SK-N-SH treated with all-trans-retinoic acid at 6 μM for 48 hours (cell line): Measurements from ENCODE around the gene CCDC14.
"Not testable (repeated sequence)": the region's sequence is repeated elsewhere in the genome, so short reads cannot be mapped to it uniquely, and the experiment has no call there.

Source experiments
- ATAC-seq: fragments of 200-7000 bp; cut with Tn5 transposase; 3 replicates; pipeline ENCODE4 v1.9.1; 2020; ENCODE audit warnings: mild to moderate bottlenecking, moderate library complexity
- ARNTL ChIP-seq: fragments of 450-650 bp; formaldehyde crosslinking; IDR thresholded peaks from 2 replicates; pipeline ENCODE4 v1.5.0; 2020; ENCODE audit warnings: low read depth, mild to moderate bottlenecking, moderate library complexity, borderline replicate concordance
- BACH2 ChIP-seq: fragments of 250-450 bp; sonication (Bioruptor Pico); IDR thresholded peaks from 2 replicates; pipeline ENCODE4 v1.9.0; 2021; ENCODE audit warnings: mild to moderate bottlenecking, borderline replicate concordance
- CSDC2 ChIP-seq: fragments of 250-450 bp; sonication (Bioruptor Pico); IDR thresholded peaks from 2 replicates; pipeline ENCODE4 v1.5.0; 2020; ENCODE audit warnings: mild to moderate bottlenecking, moderate library complexity
- ESRRG ChIP-seq: fragments of 250-450 bp; sonication (Bioruptor Pico); IDR thresholded peaks from 2 replicates; pipeline ENCODE4 v1.6.1; 2021; ENCODE audit warnings: mild to moderate bottlenecking
- GLIS3 ChIP-seq: fragments of 250-450 bp; sonication (Bioruptor Pico); IDR thresholded peaks from 2 replicates; pipeline ENCODE4 v1.5.0; 2020; ENCODE audit warnings: mild to moderate bottlenecking, moderate library complexity
- ISL1 ChIP-seq: fragments of 250-450 bp; sonication (Bioruptor Pico); IDR thresholded peaks from 2 replicates; pipeline ENCODE4 v2.1.2; 2022; ENCODE audit warnings: mild to moderate bottlenecking, moderate library complexity
- PPARA ChIP-seq: fragments of 250-450 bp; sonication (Bioruptor Pico); IDR thresholded peaks from 2 replicates; pipeline ENCODE4 v1.5.0; 2020; ENCODE audit warnings: mild to moderate bottlenecking, borderline replicate concordance
- RARB ChIP-seq: fragments of 250-450 bp; sonication (Bioruptor Pico); IDR thresholded peaks from 2 replicates; pipeline ENCODE4 v1.8.0; 2021; ENCODE audit warnings: mild to moderate bottlenecking, moderate library complexity
- TCF4 ChIP-seq: fragments of 250-450 bp; sonication (Bioruptor Pico); IDR thresholded peaks from 2 replicates; pipeline ENCODE4 v1.8.0; 2021; ENCODE audit warnings: mild to moderate bottlenecking, moderate library complexity, borderline replicate concordance
- ZFP3 ChIP-seq: fragments of 250-450 bp; sonication (Bioruptor Pico); IDR thresholded peaks from 2 replicates; pipeline ENCODE4 v1.5.0; 2020; ENCODE audit warnings: mild to moderate bottlenecking, moderate library complexity
- ZFP30 ChIP-seq: fragments of 450-650 bp; formaldehyde crosslinking; IDR thresholded peaks from 2 replicates; pipeline ENCODE4 v1.5.0; 2022; ENCODE audit warnings: mild to moderate bottlenecking, moderate library complexity
- ZNF70 ChIP-seq: fragments of 450-650 bp; formaldehyde crosslinking; IDR thresholded peaks from 2 replicates; pipeline ENCODE4 v1.5.0; 2020; ENCODE audit warnings: mild to moderate bottlenecking, moderate library complexity
- ZNF8 ChIP-seq: fragments of 450-650 bp; formaldehyde crosslinking; IDR thresholded peaks from 2 replicates; pipeline ENCODE4 v1.5.0; 2020; ENCODE audit warnings: mild to moderate bottlenecking, moderate library complexity
- TF ChIP-seq, protein P1 (sequence below): fragments of 250-450 bp; sonication (Bioruptor Pico); IDR thresholded peaks from 2 replicates; pipeline ENCODE4 v1.5.0; 2020; ENCODE audit warnings: mild to moderate bottlenecking, moderate library complexity
- TF ChIP-seq, protein P2 (sequence below): fragments of 250-450 bp; sonication (Bioruptor Pico); IDR thresholded peaks from 2 replicates; pipeline ENCODE4 v1.8.0; 2020; ENCODE audit warnings: mild to moderate bottlenecking, moderate library complexity, borderline replicate concordance
- TF ChIP-seq, protein P3 (sequence below): fragments of 250-450 bp; sonication (Bioruptor Pico); IDR thresholded peaks from 2 replicates; pipeline ENCODE4 v1.5.1; 2021; ENCODE audit warnings: mild to moderate bottlenecking, moderate library complexity

CCDC14 gene

DNA sequence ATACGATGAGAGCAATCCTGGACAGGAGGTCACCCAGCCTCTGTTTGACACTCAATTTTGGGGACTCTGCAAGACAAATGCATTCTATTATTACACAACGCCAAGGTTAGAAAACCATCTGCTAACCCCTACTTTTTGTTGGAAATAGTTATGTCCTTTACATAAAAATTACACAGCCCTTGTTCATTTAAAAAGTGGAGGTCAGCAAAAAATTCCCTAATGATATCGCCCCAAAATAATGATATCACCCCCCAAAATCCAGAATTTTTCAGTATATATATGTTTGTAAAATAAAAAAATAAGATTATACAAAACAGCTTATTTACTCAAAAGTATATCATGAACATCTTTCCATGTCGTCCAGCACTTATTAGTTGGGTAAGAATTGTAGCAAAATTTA is 19.5 kb upstream of the CCDC14 start:
- no peak for TF ChIP-seq CSDC2 (CRISPR knock-in tag)
- TF ChIP-seq, protein P1, sequence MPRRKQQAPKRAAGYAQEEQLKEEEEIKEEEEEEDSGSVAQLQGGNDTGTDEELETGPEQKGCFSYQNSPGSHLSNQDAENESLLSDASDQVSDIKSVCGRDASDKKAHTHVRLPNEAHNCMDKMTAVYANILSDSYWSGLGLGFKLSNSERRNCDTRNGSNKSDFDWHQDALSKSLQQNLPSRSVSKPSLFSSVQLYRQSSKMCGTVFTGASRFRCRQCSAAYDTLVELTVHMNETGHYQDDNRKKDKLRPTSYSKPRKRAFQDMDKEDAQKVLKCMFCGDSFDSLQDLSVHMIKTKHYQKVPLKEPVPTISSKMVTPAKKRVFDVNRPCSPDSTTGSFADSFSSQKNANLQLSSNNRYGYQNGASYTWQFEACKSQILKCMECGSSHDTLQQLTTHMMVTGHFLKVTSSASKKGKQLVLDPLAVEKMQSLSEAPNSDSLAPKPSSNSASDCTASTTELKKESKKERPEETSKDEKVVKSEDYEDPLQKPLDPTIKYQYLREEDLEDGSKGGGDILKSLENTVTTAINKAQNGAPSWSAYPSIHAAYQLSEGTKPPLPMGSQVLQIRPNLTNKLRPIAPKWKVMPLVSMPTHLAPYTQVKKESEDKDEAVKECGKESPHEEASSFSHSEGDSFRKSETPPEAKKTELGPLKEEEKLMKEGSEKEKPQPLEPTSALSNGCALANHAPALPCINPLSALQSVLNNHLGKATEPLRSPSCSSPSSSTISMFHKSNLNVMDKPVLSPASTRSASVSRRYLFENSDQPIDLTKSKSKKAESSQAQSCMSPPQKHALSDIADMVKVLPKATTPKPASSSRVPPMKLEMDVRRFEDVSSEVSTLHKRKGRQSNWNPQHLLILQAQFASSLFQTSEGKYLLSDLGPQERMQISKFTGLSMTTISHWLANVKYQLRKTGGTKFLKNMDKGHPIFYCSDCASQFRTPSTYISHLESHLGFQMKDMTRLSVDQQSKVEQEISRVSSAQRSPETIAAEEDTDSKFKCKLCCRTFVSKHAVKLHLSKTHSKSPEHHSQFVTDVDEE (CRISPR knock-in tag) = no peak
- no peak for TF ChIP-seq ZFP30 (CRISPR knock-in tag)
- TF ChIP-seq ZFP3 (CRISPR knock-in tag) = no peak
- no peak for TF ChIP-seq BACH2 (CRISPR knock-in tag)
- TF ChIP-seq RARB (CRISPR knock-in tag) = no peak
- TF ChIP-seq ESRRG (CRISPR knock-in tag) = no peak
- TF ChIP-seq ISL1 = no peak
- TF ChIP-seq ZNF70 (CRISPR knock-in tag) = no peak
- TF ChIP-seq, protein P2, sequence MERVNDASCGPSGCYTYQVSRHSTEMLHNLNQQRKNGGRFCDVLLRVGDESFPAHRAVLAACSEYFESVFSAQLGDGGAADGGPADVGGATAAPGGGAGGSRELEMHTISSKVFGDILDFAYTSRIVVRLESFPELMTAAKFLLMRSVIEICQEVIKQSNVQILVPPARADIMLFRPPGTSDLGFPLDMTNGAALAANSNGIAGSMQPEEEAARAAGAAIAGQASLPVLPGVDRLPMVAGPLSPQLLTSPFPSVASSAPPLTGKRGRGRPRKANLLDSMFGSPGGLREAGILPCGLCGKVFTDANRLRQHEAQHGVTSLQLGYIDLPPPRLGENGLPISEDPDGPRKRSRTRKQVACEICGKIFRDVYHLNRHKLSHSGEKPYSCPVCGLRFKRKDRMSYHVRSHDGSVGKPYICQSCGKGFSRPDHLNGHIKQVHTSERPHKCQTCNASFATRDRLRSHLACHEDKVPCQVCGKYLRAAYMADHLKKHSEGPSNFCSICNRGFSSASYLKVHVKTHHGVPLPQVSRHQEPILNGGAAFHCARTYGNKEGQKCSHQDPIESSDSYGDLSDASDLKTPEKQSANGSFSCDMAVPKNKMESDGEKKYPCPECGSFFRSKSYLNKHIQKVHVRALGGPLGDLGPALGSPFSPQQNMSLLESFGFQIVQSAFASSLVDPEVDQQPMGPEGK = no peak
- no peak for TF ChIP-seq GLIS3 (CRISPR knock-in tag)
- TF ChIP-seq, protein P3, sequence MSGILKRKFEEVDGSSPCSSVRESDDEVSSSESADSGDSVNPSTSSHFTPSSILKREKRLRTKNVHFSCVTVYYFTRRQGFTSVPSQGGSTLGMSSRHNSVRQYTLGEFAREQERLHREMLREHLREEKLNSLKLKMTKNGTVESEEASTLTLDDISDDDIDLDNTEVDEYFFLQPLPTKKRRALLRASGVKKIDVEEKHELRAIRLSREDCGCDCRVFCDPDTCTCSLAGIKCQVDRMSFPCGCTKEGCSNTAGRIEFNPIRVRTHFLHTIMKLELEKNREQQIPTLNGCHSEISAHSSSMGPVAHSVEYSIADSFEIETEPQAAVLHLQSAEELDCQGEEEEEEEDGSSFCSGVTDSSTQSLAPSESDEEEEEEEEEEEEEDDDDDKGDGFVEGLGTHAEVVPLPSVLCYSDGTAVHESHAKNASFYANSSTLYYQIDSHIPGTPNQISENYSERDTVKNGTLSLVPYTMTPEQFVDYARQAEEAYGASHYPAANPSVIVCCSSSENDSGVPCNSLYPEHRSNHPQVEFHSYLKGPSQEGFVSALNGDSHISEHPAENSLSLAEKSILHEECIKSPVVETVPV (CRISPR knock-in tag) = no peak
- TF ChIP-seq PPARA (CRISPR knock-in tag) = no peak
- no peak for TF ChIP-seq ARNTL (CRISPR knock-in tag)
- no peak for TF ChIP-seq ZNF8 (CRISPR knock-in tag)
- TF ChIP-seq, all 23 proteins: peak for 0

DNA sequence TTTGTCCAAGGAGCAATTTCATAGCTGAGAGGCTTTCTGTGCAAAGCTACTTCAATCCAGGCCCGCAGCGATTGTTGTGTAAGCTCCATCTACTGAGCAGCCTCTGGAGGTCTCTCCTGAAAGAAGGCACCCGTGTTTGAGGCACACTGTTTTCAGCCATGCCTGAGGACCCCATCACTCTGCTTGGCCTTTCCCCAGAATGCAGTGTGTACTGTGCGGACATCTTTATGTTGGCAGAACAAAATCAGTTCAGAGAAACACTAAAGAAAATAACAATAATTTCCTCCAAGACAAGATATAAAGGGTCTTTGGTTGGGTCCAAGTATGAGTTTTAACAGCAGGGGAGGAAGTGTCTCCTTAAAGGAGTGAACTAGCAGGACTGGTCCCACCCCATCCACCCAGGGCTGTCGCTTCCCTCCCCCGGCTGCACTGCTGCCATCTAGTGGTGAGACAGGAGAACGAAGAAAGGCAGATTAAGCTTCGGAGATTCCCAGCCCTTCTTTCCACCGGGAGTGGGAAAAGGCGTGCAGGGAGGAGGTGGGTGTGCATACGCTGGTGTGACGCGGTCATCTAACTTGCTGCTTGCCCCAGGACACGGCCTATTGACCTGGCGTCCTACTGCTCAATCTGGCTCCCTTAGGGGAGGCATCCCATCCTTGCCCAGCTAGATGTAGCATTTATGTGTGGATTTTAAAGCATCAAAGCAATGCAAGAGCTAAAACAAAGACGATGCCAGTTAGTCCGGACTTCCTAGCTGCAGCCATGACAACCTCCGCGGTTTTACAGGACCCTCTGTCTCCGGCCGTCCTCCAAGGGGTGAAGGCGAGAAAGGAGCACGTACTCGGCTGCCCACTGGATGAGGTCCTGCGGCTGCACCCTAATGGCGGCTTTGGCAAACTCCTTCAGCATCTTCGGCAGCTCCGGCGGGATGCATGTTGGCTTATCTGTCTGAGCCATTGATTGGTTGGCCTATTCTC is 18.8 kb upstream of the CCDC14 start:
- ATAC-seq = peak; percentile 98

More for the DNA sequence above, 19.5 kb upstream of the CCDC14 start:
- ATAC-seq = no peak

DNA sequence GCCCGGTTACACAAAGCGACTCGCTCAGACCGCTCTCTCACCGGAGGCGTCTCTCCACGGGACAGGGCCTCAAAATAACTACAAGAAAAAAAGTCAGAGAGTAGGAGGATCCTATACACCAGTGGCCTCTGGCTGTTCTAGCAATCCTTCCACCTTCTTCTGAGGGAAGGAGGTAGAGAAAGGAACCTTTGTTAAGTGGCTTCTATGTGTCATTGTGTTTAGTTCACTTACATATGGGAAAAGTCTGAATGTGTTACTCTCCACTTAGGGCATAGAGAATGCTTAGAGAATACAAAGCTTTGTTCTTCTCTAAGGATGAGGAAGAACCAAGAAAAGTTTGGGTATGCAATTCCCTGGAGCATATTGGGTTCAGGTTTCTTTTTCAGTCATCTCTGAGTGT is 15.9 kb upstream of the CCDC14 start:
- not testable (repeated sequence) for ATAC-seq

DNA sequence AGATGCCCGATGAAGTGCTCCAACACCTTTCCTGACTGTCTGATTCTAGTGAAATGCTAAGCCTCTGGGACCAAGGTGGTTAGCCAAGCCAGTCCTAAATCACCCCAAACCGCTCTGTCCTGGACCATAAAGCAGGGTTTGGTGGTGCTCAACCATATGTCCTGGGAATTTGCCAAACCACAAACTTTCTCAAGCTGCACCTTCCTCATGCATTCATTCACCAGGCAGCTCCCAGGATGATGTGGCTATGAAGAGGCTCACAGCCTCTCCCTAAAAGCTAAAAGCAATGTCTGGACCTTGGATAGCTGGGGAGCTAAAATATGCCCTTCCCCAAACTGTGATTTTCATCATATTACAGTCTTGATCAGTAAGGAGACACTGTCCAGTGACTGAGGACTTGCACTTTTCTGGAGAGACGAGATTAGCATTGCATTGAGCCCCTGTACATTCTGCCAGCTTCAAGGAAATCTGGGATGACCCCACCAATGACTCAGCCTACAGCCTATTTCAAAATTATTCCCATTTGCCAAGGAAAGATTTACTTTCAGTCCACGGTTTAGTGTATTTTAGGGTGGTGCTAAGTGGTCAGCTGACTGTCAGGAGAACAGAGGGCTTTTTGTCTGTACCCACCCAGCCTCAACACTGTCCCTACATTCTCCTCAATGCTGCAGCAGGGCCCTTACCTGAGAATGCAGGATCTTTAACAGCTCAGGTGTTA is 15.3 kb upstream of the CCDC14 start:
- ATAC-seq = not testable (repeated sequence)

DNA sequence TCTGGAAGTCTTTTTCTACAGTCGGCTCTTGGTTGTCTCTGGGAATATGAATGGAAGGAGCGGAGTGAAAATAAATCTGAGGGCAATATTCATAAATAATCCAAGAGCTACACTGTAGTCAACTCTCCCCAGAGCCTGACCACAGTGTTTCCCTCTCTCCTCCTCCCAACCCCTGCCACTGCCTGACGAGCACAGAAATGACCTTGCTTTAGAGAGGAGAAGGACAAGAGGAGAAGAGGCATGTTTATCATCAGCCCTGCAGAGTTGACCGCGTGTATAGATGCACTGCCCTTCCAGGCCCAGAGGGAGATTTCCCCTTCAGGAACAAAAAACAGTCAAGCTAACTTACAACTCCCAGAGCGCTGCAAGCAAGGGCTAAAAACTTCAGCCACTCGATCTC is 14.0 kb upstream of the CCDC14 start:
- not testable (repeated sequence) for ATAC-seq

DNA sequence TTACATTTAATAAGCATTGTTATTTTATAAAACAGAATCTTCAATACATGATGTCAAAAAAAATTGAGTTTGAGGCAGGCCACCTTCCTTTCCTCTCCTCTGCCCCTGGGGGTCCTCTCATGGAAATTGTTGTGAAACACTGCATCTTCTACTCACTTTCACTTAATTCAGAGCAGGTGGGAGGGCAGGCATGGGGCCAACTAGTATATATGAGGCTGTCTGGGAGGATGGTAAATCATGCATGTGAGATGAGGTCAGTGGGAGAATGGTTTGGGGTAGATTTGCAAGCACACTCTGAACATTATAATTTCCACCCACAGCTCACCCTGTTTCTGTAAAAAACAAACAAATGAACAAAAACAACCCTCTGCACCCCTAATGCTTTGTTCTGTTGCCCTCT is 10.4 kb upstream of the CCDC14 start:
- no peak for ATAC-seq
- no peak for TF ChIP-seq BACH2 (CRISPR knock-in tag)
- TF ChIP-seq ARNTL (CRISPR knock-in tag) = no peak
- no peak for TF ChIP-seq ESRRG (CRISPR knock-in tag)
- TF ChIP-seq GLIS3 (CRISPR knock-in tag) = no peak
- no peak for TF ChIP-seq TCF4 (CRISPR knock-in tag)
- TF ChIP-seq ZFP30 (CRISPR knock-in tag) = no peak

DNA sequence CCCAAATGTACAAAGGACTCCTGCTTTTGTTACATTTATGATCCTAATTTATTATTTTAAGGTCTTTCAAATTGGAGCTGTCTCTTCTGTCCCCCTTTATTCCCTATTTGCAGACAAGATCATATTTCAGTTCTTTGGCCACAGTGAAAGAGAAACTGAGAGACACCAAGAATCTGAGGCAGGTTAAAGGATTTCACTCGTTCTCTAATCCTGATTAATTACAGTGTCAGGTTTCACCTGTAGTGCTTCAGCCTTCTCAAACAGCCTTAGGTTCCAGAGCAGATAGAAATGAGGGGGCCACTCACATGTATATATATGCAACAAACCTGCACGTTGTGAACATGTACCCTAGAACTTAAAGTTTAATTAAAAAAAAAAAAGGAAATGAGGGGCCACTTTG is 6.2 kb upstream of the CCDC14 start:
- not testable (repeated sequence) for ATAC-seq

DNA sequence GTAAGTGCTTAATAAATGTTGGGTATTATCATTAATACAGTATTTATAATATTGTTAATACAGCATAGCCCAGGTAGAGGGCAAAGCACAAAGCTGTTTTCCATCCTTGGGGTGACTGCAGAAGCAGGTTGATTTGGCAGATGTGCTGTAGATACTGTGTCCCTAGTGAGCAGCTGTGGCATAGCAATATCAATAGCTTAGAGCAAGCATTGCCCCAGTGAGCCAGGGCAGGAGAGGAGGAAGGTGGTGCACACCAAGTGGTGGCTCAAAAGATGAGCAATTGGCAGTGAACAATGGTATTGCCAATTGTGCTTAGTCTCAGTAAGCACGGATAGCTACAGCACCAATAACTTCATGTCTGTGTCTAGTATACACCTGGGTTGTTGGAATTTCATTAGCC is 5.8 kb upstream of the CCDC14 start:
- ATAC-seq = peak; percentile 47; the same call in 2 of the 3 replicates

DNA sequence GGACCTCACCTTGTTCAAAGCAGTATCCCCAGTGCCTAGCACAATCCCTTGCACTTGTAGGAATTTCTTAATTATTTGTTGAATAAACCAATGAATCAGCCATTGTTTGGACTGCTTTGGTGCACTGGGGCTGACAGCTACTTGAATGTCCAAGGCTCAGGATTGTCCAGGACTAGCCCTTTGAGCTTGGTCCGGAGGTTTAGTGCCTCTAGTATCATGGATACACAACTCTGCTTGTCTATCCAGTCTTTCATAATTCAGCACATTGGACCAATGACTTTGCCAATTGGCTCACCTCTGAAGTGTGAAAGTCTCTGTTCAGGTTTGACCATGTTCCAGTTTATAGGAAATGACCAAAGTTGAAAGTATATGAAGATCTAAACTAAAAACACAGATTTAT is 3.8 kb upstream of the CCDC14 start:
- not testable (repeated sequence) for ATAC-seq
